OCI-LY1 (cell line): ENCODE measurements around the gene ARFGAP2.

Experiments
- CTCF ChIP-seq: fragments of 200-600 bp; sonication (generic), shearing (Covaris generic); IDR thresholded peaks from 2 replicates; pipeline ENCODE4 v1.5.1; 2017; ENCODE audit warnings: mild to moderate bottlenecking, antibody characterized with exemption, low read length, moderate library complexity, mixed read lengths
- EZH2 ChIP-seq: fragments of 200-600 bp; sonication (generic), shearing (Covaris generic); IDR thresholded peaks from 2 replicates; pipeline ENCODE4 v1.8.0; 2017; ENCODE audit warnings: borderline replicate concordance, mixed run types, mild to moderate bottlenecking, antibody characterized with exemption, low read length, moderate library complexity, mixed read lengths

- TF ChIP-seq EZH2 = no peak
- no peak for TF ChIP-seq CTCF
Observed at GRCh38 chr11:47208628-47209027, 31.9 kb upstream of the ARFGAP2 start.
